ENCODE measurements around the gene RAB8A. TPM values are rescaled to one million over a fixed set of nuclear protein-coding genes. Genes with fewer than 3 reads are reported as not detected.

The RAB8A gene
- total RNA-seq, 1 experiment from 2014 or later, result 126 TPM

GRCh38 chr19:16135430-16136127, 23.9 kb downstream of the RAB8A start:
- Histone ChIP-seq H3K27me3 (replicated peaks; ENCODE audit: insufficient read depth, low read depth, low read length, poor library complexity) (no peaks in the 10 kb centered on the region), H3K36me3 (ENCODE audit: insufficient read depth, low read length, poor library complexity, severe bottlenecking) (peaks cover 26% of the 10 kb centered on the region), H3K27ac (ENCODE audit: low read depth, low read length, poor library complexity, severe bottlenecking) (no peak overlapping the region), H3K9me3 (ENCODE audit: low read depth, low read length, poor library complexity, severe bottlenecking) (no peaks in the 10 kb centered on the region), H3K4me1 (ENCODE audit: insufficient read depth, low read length, poor library complexity, severe bottlenecking) (no peaks in the 10 kb centered on the region), H3K4me3 (ENCODE audit: low read depth, low read length, poor library complexity, severe bottlenecking) (no peak overlapping the region)
- intact Hi-C loops (cut with micrococcal nuclease; ENCODE audit: unreplicated experiment), result no loop called here
- no TSS peak for BruUV-seq (replicated peaks)
- DNase-seq (ENCODE audit: low spot score), result no peak
- TF ChIP-seq CTCF (conservative IDR thresholded peaks at IDR 0.05; ENCODE audit: low read depth, low read length) (no peak), EZH2 (IDR thresholded peaks at IDR 0.05; ENCODE audit: borderline replicate concordance, low read depth, low read length, poor library complexity, severe bottlenecking) (no peak)
- ChIA-PET POLR2A (ENCODE audit: low non-redundant PET) (no interaction called here), CTCF (no interaction called here)

- ChIA-PET CTCF (no interaction called here), POLR2A (ENCODE audit: low non-redundant PET) (no interaction called here)
- TF ChIP-seq CTCF (conservative IDR thresholded peaks at IDR 0.05; ENCODE audit: low read depth, low read length), result no peak
- TF ChIP-seq EZH2 (IDR thresholded peaks at IDR 0.05; ENCODE audit: borderline replicate concordance, low read depth, low read length, poor library complexity, severe bottlenecking), result no peak
- Histone ChIP-seq H3K36me3 (ENCODE audit: insufficient read depth, low read length, poor library complexity, severe bottlenecking) (peaks cover 22% of the 10 kb centered on the region), H3K4me1 (ENCODE audit: insufficient read depth, low read length, poor library complexity, severe bottlenecking) (no peaks in the 10 kb centered on the region), H3K27ac (ENCODE audit: low read depth, low read length, poor library complexity, severe bottlenecking) (no peak overlapping the region), H3K9me3 (ENCODE audit: low read depth, low read length, poor library complexity, severe bottlenecking) (no peaks in the 10 kb centered on the region), H3K27me3 (replicated peaks; ENCODE audit: insufficient read depth, low read depth, low read length, poor library complexity) (no peaks in the 10 kb centered on the region), H3K4me3 (ENCODE audit: low read depth, low read length, poor library complexity, severe bottlenecking) (no peak overlapping the region)
- intact Hi-C loops (cut with micrococcal nuclease; ENCODE audit: unreplicated experiment), result no loop called here
- DNase-seq (ENCODE audit: low spot score), result no peak
- BruUV-seq (replicated peaks), result no TSS peak
These were observed 24.7 kb downstream of the RAB8A start for GRCh38 chr19:16136185-16136999.

GRCh38 chr19:16139752-16140151, 28.1 kb downstream of the RAB8A start:
- Histone ChIP-seq H3K4me1 (ENCODE audit: insufficient read depth, low read length, poor library complexity, severe bottlenecking) (no peaks in the 10 kb centered on the region), H3K9me3 (ENCODE audit: low read depth, low read length, poor library complexity, severe bottlenecking) (no peaks in the 10 kb centered on the region), H3K4me3 (ENCODE audit: low read depth, low read length, poor library complexity, severe bottlenecking) (no peak overlapping the region), H3K27me3 (replicated peaks; ENCODE audit: insufficient read depth, low read depth, low read length, poor library complexity) (no peaks in the 10 kb centered on the region), H3K36me3 (ENCODE audit: insufficient read depth, low read length, poor library complexity, severe bottlenecking) (no peaks in the 10 kb centered on the region), H3K27ac (ENCODE audit: low read depth, low read length, poor library complexity, severe bottlenecking) (no peak overlapping the region)
- no TSS peak for BruUV-seq (replicated peaks)
- intact Hi-C loops (cut with micrococcal nuclease; ENCODE audit: unreplicated experiment), result no loop called here
- ChIA-PET CTCF (no interaction called here), POLR2A (ENCODE audit: low non-redundant PET) (no interaction called here)
- TF ChIP-seq EZH2 (IDR thresholded peaks at IDR 0.05; ENCODE audit: borderline replicate concordance, low read depth, low read length, poor library complexity, severe bottlenecking) (no peak), CTCF (conservative IDR thresholded peaks at IDR 0.05; ENCODE audit: low read depth, low read length) (no peak)
- DNase-seq (ENCODE audit: low spot score), result no peak

Data from A673 (cell line).